SK-N-SH (cell line): ENCODE results near the gene CYP4F22. TPM values are rescaled to one million over a fixed set of nuclear protein-coding genes. Genes with fewer than 3 reads are reported as not detected.

Experiments used
- CTCF ChIA-PET: fragments of 300-600, 350-600 bp; formaldehyde crosslinking; extraction: SDS; loops from one replicate; lab custom pipeline; 2021; lab: Yijun Ruan, JAX
- POLR2A ChIA-PET: fragments of 350-600 bp; sonication (Branson Sonifier 250); formaldehyde crosslinking; extraction: SDS; loops from one replicate; lab custom pipeline; 2020; ENCODE audit warnings: antibody characterized with exemption, inconsistent platforms; lab: Yijun Ruan, JAX
- DNase-seq: peaks from one replicate; pipeline ENCODE4 v3.0.0; 2012
- H2AFZ ChIP-seq: fragments of 200-600 bp; sonication (generic); 2 replicates; pipeline ENCODE4 v1.8.1; 2016; ENCODE audit warnings: antibody characterized with exemption, mild to moderate bottlenecking, low read depth
- H3F3A ChIP-seq: fragments of 200-600 bp; sonication (generic); replicated peaks from 2 replicates; pipeline ENCODE3; 2016; ENCODE audit warnings: antibody characterized with exemption, mild to moderate bottlenecking; ENCODE audit not compliant: insufficient read depth
- H3K27ac ChIP-seq, 2 experiments: fragments of 200-500 bp in 1 of 2; fragments of 200-600 bp in 1 of 2; sonication (Bioruptor generic) in 1 of 2; sonication (generic), shearing (Covaris generic) in 1 of 2; 2 replicates each; pipeline versions ENCODE4 v1.5.1 to v1.6.1; 2014 to 2016; ENCODE audit warnings: low read depth in 2 of 2, inconsistent platforms in 1 of 2, low read length in 1 of 2, mild to moderate bottlenecking in 1 of 2, mixed read lengths in 1 of 2
- H3K27me3 ChIP-seq: fragments of 200-600 bp; sonication (generic), shearing (Covaris generic); 2 replicates; pipeline ENCODE4 v1.6.1; 2016; ENCODE audit warnings: mixed run types; ENCODE audit not compliant: insufficient read depth
- H3K36me3 ChIP-seq, 2 experiments: fragments of 200-500 bp in 1 of 2; fragments of 200-600 bp in 1 of 2; sonication (Bioruptor generic) in 1 of 2; sonication (generic) in 1 of 2; replicated peaks in 1 of 2; 2 replicates each; pipeline versions ENCODE3 to v1.5.1; 2014 to 2016; ENCODE audit warnings: low read length in 1 of 2, mild to moderate bottlenecking in 1 of 2; ENCODE audit not compliant: insufficient read depth in 2 of 2, control insufficient read depth in 1 of 2
- H3K4me1 ChIP-seq, 2 experiments: fragments of 200-500 bp in 1 of 2; fragments of 200-600 bp in 1 of 2; sonication (Bioruptor generic) in 1 of 2; sonication (generic), shearing (Covaris generic) in 1 of 2; 2 replicates each; pipeline versions ENCODE4 v1.5.1 to v1.6.1; 2014 to 2016; ENCODE audit warnings: low read depth in 1 of 2, low read length in 1 of 2, mixed run types in 1 of 2; ENCODE audit not compliant: insufficient read depth in 2 of 2, control insufficient read depth in 1 of 2
- H3K4me2 ChIP-seq: fragments of 200-600 bp; sonication (generic), shearing (Covaris generic); 2 replicates; pipeline ENCODE4 v1.6.1; 2017; ENCODE audit warnings: mixed run types
- H3K4me3 ChIP-seq, 2 experiments: fragments of 200-500 bp in 1 of 2; fragments of 200-600 bp in 1 of 2; sonication (Bioruptor generic) in 1 of 2; sonication (generic), shearing (Covaris generic) in 1 of 2; 2 replicates each; pipeline versions ENCODE4 v1.5.1 to v1.8.1; 2014 to 2016; ENCODE audit warnings: low read depth in 2 of 2, inconsistent platforms in 1 of 2, low read length in 1 of 2, mild to moderate bottlenecking in 1 of 2, mixed read lengths in 1 of 2, moderate library complexity in 1 of 2
- H3K79me2 ChIP-seq: fragments of 200-600 bp; sonication (generic); 2 replicates; pipeline ENCODE4 v1.8.1; 2017; ENCODE audit warnings: mild to moderate bottlenecking; ENCODE audit not compliant: insufficient read depth
- H3K9ac ChIP-seq: fragments of 200-600 bp; sonication (generic); 2 replicates; pipeline ENCODE4 v1.6.1; 2017; ENCODE audit warnings: mixed run types
- H3K9me2 ChIP-seq: fragments of 200-600 bp; sonication (generic); 2 replicates; pipeline ENCODE4 v1.6.1; 2017; ENCODE audit warnings: mixed run types
- H3K9me3 ChIP-seq: fragments of 200-600 bp; sonication (generic); 2 replicates; pipeline ENCODE4 v1.6.1; 2017; ENCODE audit warnings: mixed run types, mild to moderate bottlenecking, moderate library complexity
- H4K20me1 ChIP-seq: fragments of 200-600 bp; sonication (generic); 2 replicates; pipeline ENCODE4 v1.6.1; 2017; ENCODE audit warnings: mild to moderate bottlenecking, mixed run types; ENCODE audit not compliant: insufficient read depth
- EP300 ChIP-seq, 2 experiments: IDR thresholded peaks; 2 replicates each; pipeline versions ENCODE4 v1.4.0 to v1.6.1; 2012; ENCODE audit warnings: borderline replicate concordance in 1 of 2, low read depth in 1 of 2, low read length in 1 of 2
- FOSL2 ChIP-seq: IDR thresholded peaks from 2 replicates; pipeline ENCODE4 v1.4.0; 2012; ENCODE audit warnings: low read depth, mild to moderate bottlenecking, moderate library complexity, borderline replicate concordance
- FOXJ3 ChIP-seq: sonication (generic); formaldehyde crosslinking; IDR thresholded peaks from 2 replicates; pipeline ENCODE4 v1.5.1; 2020; ENCODE audit warnings: mild to moderate bottlenecking, missing genetic modification reagents
- FOXM1 ChIP-seq: IDR thresholded peaks from 2 replicates; pipeline ENCODE4 v1.4.0; 2012; ENCODE audit warnings: low read depth, mild to moderate bottlenecking
- GATA2 ChIP-seq: sonication (generic); formaldehyde crosslinking; IDR thresholded peaks from 2 replicates; pipeline ENCODE4 v1.5.0; 2020; ENCODE audit warnings: mild to moderate bottlenecking, missing genetic modification reagents
- MEF2A ChIP-seq: IDR thresholded peaks from 2 replicates; pipeline ENCODE4 v1.4.0; 2012; ENCODE audit warnings: low read depth, borderline replicate concordance
- NRF1 ChIP-seq: IDR thresholded peaks from 2 replicates; pipeline ENCODE4 v1.6.1; 2012; ENCODE audit warnings: low read depth, mild to moderate bottlenecking, low read length
- RAD21 ChIP-seq: IDR thresholded peaks from 2 replicates; pipeline ENCODE4 v1.6.1; 2012; ENCODE audit warnings: mild to moderate bottlenecking, low read length
- RXRA ChIP-seq: IDR thresholded peaks from 2 replicates; pipeline ENCODE4 v1.4.0; 2012; ENCODE audit warnings: low read depth, mild to moderate bottlenecking, borderline replicate concordance
- SIN3A ChIP-seq: IDR thresholded peaks from 2 replicates; pipeline ENCODE4 v1.6.1; 2012; ENCODE audit warnings: low read depth, mild to moderate bottlenecking, low read length, moderate library complexity, borderline replicate concordance
- TCF12 ChIP-seq: IDR thresholded peaks from 2 replicates; pipeline ENCODE4 v1.4.0; 2012
- TEAD4 ChIP-seq: IDR thresholded peaks from 2 replicates; pipeline ENCODE4 v1.4.0; 2012; ENCODE audit warnings: mild to moderate bottlenecking, borderline replicate concordance; ENCODE audit not compliant: insufficient read depth
- WGBS: methylation state at CpG from one replicate; pipeline ENCODE4 v1.1.6; 2017; ENCODE audit warnings: low lambda C conversion rate; 5-methylcytosine and 5-hydroxymethylcytosine counted together
- polyA plus RNA-seq, 3 experiments: library from polyadenylated mRNA; depleted of rRNA; stranded (reverse); fragments of >200 nt; gene quantifications; 2 replicates each; pipeline ENCODE4 v1.2.3, GENCODE V29; 2012
- TF ChIP-seq, protein P1 (sequence below): IDR thresholded peaks from 2 replicates; pipeline ENCODE4 v1.4.0; 2012; ENCODE audit warnings: low read depth
- TF ChIP-seq, protein P2 (sequence below): IDR thresholded peaks from 2 replicates; pipeline ENCODE4; 2012
- TF ChIP-seq, protein P3 (sequence below): IDR thresholded peaks from 2 replicates; pipeline ENCODE4 v1.4.0; 2012; ENCODE audit warnings: low read depth, borderline replicate concordance
- TF ChIP-seq, protein P4 (sequence below): IDR thresholded peaks from 2 replicates; pipeline ENCODE4 v1.6.1; 2012; ENCODE audit warnings: mild to moderate bottlenecking, low read depth, low read length, moderate library complexity

The CYP4F22 gene
- polyA plus RNA-seq, 1 of the 3 experiments (the other 2 are of a cell fraction), result not detected

DNA sequence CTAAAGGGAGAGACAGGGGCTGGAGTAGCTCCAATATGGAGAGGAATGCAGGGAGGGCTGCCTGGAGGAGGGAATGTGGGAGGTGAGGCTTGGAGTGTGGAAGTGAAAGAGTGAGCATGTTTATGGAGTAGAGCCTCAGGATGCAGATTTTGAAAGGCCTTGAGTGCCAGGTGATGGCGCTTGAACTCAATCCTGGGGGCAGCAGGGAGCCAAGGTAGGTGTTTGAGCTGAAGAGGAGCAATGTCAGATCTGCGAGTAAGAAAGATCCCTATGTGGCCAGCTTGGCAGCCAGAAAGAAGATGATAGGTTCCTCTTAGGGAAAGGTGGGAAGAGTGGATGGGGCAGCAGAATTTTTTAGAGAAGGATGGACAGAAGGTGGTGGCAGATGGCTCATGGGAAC is 40.3 kb downstream of the CYP4F22 start (continued):
- TF ChIP-seq FOSL2 (no peak), RXRA (no peak), GATA2 (CRISPR knock-in tag) (no peak), TEAD4 (no peak), FOXM1 (no peak), TCF12 (no peak), RAD21 (no peak), EP300 (IDR thresholded peaks at IDR 0.05; ENCODE audit: borderline replicate concordance in 1 of 2, low read depth in 1 of 2, low read length in 1 of 2) (no peak)
- TF ChIP-seq, protein P1, sequence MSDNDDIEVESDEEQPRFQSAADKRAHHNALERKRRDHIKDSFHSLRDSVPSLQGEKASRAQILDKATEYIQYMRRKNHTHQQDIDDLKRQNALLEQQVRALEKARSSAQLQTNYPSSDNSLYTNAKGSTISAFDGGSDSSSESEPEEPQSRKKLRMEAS, result no peak
- TF ChIP-seq, all 33 proteins: peak for 0

DNA sequence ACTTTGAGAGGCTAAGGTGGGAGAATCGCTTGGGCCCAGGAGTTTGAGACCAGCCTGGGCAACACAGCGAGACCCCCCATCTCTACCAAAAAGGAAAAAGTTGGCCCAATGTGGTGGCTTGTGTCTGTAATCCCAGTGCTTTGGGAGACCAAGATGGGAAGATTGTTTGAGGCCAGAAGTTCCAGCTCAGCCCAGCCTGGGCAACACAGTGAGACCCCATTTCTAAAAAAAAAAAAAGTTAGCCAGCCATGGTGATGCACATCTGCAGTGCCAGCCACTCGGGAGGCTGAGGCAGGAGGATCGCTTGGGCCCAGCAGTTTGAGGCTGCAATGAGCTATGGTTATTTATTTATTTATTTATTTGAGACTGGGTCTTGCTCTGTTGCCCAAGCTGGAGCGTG is 41.3 kb downstream of the CYP4F22 start:
- Histone ChIP-seq H4K20me1 (no peaks in the 10 kb centered on the region), H3K9me2 (no peaks in the 10 kb centered on the region), H3F3A (no peaks in the 10 kb centered on the region), H3K79me2 (no peaks in the 10 kb centered on the region), H3K9me3 (no peaks in the 10 kb centered on the region), H3K4me1 (no peaks in the 10 kb centered on the region; a peak in 1 of 4 replicates), H3K9ac (no peak overlapping the region), H3K4me3 (no peak overlapping the region), H3K27ac (no peak overlapping the region), H2AFZ (no peak overlapping the region), H3K36me3 (no peaks in the 10 kb centered on the region), H3K27me3 (peaks cover 27% of the 10 kb centered on the region; the same call in 1 of the 2 replicates), H3K4me2 (no peak overlapping the region)
- TF ChIP-seq RXRA (no peak), MEF2A (no peak), FOXJ3 (CRISPR knock-in tag) (no peak), SIN3A (no peak), NRF1 (no peak), RAD21 (no peak)
- TF ChIP-seq, protein P2, sequence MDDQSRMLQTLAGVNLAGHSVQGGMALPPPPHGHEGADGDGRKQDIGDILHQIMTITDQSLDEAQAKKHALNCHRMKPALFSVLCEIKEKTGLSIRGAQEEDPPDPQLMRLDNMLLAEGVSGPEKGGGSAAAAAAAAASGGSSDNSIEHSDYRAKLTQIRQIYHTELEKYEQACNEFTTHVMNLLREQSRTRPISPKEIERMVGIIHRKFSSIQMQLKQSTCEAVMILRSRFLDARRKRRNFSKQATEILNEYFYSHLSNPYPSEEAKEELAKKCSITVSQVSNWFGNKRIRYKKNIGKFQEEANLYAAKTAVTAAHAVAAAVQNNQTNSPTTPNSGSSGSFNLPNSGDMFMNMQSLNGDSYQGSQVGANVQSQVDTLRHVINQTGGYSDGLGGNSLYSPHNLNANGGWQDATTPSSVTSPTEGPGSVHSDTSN, result no peak
- TF ChIP-seq, protein P3, sequence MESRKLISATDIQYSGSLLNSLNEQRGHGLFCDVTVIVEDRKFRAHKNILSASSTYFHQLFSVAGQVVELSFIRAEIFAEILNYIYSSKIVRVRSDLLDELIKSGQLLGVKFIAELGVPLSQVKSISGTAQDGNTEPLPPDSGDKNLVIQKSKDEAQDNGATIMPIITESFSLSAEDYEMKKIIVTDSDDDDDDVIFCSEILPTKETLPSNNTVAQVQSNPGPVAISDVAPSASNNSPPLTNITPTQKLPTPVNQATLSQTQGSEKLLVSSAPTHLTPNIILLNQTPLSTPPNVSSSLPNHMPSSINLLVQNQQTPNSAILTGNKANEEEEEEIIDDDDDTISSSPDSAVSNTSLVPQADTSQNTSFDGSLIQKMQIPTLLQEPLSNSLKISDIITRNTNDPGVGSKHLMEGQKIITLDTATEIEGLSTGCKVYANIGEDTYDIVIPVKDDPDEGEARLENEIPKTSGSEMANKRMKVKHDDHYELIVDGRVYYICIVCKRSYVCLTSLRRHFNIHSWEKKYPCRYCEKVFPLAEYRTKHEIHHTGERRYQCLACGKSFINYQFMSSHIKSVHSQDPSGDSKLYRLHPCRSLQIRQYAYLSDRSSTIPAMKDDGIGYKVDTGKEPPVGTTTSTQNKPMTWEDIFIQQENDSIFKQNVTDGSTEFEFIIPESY, result no peak
- TF ChIP-seq, protein P4, sequence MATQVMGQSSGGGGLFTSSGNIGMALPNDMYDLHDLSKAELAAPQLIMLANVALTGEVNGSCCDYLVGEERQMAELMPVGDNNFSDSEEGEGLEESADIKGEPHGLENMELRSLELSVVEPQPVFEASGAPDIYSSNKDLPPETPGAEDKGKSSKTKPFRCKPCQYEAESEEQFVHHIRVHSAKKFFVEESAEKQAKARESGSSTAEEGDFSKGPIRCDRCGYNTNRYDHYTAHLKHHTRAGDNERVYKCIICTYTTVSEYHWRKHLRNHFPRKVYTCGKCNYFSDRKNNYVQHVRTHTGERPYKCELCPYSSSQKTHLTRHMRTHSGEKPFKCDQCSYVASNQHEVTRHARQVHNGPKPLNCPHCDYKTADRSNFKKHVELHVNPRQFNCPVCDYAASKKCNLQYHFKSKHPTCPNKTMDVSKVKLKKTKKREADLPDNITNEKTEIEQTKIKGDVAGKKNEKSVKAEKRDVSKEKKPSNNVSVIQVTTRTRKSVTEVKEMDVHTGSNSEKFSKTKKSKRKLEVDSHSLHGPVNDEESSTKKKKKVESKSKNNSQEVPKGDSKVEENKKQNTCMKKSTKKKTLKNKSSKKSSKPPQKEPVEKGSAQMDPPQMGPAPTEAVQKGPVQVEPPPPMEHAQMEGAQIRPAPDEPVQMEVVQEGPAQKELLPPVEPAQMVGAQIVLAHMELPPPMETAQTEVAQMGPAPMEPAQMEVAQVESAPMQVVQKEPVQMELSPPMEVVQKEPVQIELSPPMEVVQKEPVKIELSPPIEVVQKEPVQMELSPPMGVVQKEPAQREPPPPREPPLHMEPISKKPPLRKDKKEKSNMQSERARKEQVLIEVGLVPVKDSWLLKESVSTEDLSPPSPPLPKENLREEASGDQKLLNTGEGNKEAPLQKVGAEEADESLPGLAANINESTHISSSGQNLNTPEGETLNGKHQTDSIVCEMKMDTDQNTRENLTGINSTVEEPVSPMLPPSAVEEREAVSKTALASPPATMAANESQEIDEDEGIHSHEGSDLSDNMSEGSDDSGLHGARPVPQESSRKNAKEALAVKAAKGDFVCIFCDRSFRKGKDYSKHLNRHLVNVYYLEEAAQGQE, result no peak
- TF ChIP-seq, protein P1, result no peak
- CTCF ChIA-PET, result interaction anchor here (1.1 kb wide), 1 partner anchor 372 kb away, joined by 5 read pairs; no protein-coding TSS in a partner anchor
- POLR2A ChIA-PET, result no interaction called here
- no peak for DNase-seq
- WGBS, result 31% methylated on average over 3 of the region's 5 CpGs
